Activated CD4-positive, alpha-beta T cell treated with anti-CD3 and anti-CD28 coated beads for 48 hours (primary cell): ENCODE measurements around the gene GTPBP3.

Experiments used
- DNase-seq: peaks from one replicate; pipeline ENCODE4 v3.0.0-alpha.2; 2020

The GTPBP3 gene

GRCh38 chr19:17391371-17392151, 54.2 kb downstream of the GTPBP3 start:
- no peak for DNase-seq
